ENCODE data around the gene PACSIN2.
"Not testable (repeated sequence)": the region's sequence is repeated elsewhere in the genome, so short reads cannot be mapped to it uniquely, and the experiment has no call there.

PACSIN2 gene

DNA sequence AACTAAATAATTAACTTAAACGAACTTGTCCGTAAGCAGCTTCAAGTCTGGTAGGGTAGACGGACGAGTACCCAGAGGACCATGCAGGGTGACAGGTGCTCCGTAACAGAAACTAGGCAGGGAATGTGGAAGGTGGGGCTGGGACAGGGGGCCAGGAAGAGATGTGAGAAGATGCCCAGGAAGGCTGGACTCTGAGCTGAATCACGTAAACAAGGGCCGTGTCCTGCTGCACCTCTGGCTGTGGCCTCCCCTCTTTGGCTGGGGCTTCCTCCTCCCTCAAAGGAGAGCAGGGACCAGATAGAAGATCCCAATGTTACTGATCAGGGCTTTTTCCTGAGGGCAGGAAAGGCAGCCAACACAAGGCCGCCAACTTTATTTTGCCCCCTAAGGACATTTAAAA is 47.9 kb downstream of the PACSIN2 start:
- no peak for DNase-seq (ENCODE audit: low read depth in 2 of 2)

DNA sequence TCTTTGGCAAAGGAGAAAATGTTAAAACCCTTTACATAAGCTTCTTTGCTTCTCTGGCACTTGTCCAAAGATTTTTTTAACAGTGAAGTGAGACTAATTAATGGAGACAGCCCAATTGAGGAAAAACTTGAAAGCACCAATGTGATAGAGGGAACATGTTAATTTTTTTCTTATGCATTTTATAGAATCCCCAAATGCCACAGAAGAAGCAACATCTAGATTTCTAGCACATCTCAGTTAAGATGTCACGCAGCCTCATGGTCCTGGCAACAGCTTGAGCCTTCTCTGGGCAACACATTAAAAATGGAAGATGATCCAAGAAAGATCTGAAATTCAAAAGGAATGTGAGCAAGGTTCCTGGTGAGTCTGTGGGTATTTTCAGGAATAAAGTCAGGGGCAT is 48.5 kb downstream of the PACSIN2 start:
- DNase-seq (ENCODE audit: low read depth in 2 of 2): no peak

DNA sequence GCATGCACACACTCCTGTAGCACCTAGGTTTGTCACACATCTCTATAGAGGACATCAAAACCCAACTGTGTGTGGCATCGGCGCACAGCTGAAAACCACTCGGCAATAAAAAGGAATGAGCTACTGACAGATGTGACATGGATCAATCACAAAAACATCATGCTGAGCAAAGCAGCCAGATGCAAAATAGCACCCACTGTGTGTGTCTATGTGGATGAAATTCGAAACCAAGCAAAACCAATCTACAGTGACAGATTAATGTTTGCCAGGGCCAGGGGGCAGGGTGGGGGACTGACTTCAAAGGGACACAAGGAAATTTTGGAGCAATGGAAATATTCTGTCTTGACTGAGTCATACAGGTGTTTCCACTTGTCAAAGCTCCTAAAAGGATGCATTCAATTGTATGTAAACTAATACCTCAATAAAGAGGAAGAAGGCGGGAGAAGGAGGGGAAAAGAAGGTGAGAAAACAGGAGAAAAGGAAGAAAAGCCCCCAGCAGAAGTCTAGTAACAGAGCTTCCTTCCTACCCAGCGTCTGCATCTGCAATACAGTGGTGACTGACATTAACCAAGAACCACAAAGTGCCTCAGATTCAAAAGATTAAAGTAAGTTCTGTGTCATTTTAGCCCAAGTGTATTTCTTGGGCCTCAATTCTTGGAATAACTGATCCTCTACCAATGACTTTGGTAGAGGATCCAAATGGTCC is 49.8 kb downstream of the PACSIN2 start:
- DNase-seq (ENCODE audit: low read depth in 2 of 2): no peak

DNA sequence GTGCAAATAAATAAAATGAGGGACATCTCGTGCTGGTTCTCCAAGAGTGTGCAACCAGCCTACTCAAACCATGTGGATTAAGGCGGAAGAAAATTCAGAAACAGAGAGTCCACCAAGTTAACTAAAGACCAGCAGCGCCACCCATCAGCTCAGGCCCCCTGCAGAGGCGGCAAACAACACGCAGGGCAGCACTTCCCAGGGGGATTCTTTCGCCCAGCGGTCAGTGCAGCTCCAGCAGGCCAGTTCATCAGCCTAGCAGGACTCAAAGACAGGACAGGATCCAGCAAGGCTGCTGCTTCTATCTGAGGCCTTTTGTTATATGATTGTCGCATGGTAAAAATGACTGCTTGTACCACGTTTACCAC is 51.7 kb downstream of the PACSIN2 start:
- DNase-seq (ENCODE audit: low read depth in 2 of 2): no peak

DNA sequence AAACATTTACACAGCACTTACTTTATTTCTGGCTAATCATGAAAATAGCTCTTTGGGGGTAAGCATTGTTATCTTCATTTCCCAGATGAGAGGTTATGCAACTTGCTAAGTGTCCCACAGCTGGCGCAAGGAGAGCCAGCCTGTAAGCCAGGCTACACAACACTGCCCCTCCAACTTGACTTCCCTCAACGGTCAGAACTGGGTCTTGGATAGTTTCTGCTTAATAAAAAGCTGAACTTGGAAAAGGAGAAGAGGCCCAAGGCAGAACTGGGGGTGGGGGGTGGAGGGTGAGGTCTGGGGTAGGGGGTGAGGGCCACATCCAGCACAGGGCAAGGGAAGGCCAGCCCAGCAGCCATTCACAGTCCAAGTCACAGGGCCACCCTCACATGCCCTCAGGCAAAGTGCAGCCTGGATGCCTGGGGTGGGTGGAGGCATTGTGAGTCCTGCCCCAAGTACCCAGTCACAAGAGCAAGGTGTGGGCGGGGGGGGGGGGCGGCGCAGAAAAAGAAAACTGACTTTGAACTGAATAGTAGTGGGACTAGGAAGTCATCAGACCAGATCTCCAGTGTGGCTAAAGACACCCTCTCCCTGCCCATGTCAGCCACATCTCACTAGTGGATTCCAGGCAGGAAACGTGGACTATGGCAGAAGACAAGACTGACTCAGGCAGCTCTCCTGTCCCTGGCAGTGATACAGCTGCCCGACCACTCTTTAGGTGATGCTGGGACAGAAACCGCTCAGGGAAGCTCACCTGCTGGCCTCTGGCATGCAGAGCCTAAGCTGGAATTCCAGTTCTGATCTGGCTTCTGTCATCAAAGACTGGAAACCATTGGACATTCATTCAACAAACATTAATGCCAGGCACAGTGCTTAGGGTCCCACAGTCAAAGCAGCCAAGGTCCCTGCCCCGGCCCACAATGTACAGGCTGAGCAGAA is 52.4 kb downstream of the PACSIN2 start:
- no peak for DNase-seq (ENCODE audit: low read depth in 2 of 2)

DNA sequence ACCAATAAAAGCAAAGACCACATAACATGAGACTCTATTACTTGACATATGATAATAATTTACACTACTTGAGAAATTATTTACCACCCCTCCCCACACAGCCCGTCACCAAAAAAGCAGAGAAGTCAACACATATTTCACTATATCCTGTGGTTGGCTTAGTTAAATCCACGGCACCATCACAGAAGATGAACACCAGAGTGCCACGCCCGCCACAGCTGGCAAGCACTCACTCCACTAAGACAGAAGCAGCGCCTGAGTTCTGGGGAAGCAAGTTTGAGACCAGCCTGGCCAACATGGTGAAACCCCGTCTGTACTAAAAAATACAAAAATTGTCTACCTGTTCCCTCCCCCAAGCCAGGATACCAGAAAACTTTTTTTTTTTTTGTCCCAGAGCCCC is 53.1 kb downstream of the PACSIN2 start:
- DNase-seq (ENCODE audit: low read depth in 2 of 2): no peak

DNA sequence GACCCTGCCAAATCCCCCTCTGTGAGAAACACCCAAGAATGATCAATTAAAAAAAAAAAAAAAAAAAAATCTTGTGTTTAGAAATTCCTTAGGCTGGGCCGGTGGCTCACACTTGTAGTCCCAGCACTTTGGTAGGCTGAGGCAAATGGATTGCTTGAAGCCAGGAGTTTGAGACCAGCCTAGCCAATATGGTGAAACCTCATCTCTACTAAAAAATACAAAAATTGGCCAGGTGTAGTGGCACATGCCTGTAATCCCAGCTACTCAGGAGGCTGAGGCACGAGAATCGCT is 53.6 kb downstream of the PACSIN2 start:
- not testable (repeated sequence) for DNase-seq (ENCODE audit: low read depth in 2 of 2)

DNA sequence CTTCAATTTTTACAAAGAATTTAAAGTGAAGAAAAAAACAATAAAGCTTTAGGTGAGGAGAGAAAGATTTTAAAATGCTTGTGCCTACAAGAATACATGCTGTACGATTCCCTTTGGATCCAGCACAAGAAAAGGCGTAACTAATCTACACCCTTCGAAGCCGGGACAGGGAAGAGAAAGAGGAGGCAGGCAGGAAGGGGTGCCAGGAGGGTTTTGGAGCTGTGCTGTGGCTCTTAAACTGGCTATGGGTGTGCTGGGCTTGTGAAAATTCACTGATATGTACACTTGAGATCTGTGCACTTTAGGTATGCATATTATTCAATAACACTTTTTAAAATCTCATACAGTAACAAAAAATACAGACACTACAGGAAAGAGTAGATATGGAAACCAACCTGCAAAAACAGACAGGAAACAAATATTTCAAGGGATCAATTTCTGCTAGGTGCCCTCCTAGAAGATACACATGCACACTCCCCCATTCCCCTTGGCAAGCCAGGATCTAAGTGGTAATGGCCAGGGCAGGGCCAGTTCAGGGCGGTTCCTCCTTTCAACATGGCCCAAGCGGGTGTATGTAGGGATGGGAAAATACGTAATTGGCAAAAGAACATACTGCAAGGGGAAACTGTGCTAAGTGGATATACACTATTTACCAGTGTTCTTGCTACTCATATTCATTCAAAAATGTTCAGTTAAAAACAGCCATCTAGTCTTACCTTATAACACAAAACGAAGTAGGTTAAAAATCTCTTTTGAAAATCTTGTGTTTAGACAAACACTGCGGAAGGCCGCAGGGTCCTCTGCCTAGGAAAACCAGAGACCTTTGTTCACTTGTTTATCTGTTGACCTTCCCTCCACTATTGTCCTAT is 54.2 kb downstream of the PACSIN2 start:
- DNase-seq (ENCODE audit: low read depth in 2 of 2): no peak

DNA sequence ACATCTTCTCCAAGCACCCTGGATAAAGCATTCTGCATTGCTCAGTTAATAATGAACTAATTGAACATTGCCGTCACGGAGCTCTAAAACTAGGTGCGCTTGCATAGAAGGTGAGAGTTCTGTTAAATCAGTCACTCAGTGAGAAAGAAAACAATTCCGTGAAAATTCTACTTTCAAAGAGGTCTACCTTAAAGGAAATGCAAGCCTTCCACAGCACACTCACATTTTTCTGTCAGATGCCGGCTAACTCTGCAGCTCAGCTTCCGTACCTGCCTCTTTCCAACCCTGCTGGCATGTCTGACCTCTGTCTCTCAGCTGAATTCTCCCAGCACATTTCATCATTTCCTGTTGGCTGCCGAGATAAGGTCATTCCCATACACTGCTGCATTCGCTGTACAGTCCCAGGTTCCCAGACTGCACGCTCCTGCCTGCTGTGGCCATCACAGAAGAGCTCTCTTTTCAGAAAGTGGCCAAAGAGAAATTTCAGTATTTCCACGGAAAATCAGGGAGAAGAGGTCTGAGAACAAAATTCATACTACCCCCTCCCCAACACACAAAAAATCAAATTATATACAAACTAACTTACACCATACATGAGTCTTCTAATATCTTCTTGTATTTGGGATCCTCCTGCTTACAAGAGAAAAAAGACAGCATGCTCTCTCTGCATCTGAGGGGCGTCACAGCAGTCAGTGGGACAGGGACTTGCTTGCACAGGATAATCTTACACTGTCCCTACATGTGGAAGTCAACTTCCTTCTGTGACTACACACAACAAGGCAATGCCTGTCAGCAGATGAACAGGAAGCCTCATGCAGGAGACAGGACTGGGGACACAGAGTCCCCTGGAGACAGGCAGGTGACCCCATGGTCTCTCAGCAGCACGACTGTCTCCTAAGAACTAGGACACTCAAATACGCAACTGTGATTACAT is 55.1 kb downstream of the PACSIN2 start:
- DNase-seq (ENCODE audit: low read depth in 2 of 2): no peak

DNA sequence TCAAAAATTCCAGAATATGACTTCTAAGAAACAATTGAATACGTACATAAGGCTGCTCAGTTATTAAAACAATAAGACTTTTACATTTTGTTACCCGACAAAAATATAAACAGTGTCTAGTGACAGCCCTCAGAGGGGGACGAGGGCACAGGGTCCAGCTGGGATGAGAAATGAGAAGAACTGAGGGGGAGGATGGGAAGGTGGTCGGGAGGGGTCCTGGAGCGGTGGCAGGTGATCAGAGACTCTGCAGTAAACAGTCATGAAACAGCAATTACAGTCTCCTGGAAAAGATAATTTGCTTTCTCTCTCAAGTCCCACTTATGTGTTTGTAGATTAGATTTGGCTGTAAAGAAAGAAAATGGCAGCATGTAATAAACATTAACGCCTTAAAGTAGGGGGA is 56.0 kb downstream of the PACSIN2 start:
- DNase-seq (ENCODE audit: low read depth in 2 of 2): no peak

DNA sequence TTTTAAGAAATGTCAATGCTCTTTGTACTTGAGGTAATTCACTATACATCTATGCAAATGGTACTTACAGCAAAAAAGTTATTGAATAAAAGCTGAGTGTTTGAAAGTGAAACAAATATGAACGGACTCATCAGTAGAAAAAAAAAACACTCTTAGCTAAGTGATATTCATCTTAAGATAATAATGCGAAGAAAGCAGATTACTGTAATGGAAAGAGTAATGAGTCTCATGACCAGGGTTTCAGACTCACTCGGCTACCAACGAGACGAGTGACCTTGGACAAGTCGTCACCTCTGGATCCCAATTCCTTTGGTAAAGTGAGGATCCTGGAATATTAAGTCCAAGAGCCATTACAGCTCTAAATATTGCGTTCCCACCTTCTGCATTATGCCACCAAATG is 57.0 kb downstream of the PACSIN2 start:
- DNase-seq (ENCODE audit: low read depth in 2 of 2): no peak

DNA sequence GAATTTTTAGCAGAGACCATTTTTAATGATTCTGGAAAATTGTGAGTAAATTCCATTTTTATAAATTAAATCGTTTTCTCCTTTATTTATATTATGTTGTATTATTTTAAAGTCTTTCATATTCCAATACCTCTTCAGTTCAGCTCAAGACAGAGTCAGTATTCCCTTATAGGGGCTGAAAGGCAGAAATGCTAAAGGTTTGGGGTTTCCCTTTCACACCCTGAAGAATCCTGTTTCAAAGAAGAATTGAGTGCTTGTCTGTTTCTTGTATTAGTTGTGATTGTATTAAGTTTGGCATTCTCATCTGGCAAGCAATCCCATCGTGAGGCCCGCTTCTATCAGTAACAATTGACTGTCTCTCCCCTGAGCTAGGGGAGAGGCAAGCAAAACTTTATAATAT is 57.4 kb downstream of the PACSIN2 start:
- DNase-seq (ENCODE audit: low read depth in 2 of 2): no peak

DNA sequence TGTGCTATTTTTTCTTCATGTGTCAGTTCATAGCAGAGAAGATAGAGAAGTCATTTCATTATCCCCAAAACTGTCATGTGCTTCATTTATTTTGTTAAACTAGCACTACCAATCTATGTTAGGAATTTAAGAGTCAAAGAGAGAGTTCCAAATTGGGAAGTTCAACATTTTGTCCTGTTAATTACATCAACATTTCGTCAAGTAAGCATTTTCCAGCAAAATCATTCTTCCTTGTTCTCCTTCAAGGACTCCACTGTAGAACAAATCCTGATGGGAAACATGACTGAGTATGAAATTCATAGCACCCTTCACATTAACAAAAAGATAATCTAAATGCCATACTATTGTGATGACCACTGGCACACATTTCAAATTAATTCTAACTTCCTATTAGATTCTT is 59.1 kb downstream of the PACSIN2 start:
- no peak for DNase-seq (ENCODE audit: low read depth in 2 of 2)

DNA sequence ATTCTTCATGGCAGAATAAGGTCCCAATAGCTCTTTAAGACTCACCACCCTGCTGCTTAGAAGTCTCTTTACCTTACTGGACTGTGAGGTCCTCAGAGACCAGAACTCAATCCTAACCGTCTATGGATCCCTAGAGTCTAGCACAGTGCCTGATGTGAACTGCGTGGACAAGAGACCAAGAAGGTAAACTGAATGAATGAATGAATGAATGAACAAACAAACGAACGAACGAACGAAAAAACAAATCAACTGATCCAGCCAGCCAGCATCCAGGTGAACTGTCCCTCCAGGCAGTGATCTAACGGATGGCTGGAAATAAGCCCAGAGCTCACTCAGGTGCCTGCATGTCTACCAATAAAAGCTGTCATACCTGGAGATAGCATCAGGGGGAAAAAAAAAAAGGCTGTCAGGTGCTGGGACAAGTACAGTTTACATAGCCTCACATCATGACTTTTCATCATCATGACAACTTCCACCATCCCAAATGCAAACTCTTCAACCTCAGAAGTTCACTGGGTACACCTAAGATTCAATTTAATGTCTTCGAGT is 59.8 kb downstream of the PACSIN2 start:
- no peak for DNase-seq (ENCODE audit: low read depth in 2 of 2)

DNA sequence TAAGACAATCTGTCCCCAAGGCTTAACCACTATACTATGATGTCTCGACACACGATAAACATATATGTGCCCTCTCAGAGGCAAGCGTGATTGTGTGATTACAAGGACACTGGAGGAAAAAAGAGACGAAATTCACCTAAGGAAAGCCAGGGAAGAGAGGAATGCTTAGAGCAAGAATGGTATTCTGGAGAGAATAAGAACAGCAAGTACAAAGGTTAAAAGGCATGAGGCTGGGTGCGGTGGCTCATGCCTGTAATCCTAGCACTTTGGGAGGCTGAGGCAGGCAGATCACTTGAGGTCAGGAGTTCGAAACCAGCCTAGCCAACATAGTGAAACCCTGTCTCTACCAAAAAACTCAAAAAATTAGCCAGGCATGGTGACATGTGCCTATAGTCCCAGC is 61.2 kb downstream of the PACSIN2 start:
- DNase-seq (ENCODE audit: low read depth in 2 of 2): not testable (repeated sequence)

DNA sequence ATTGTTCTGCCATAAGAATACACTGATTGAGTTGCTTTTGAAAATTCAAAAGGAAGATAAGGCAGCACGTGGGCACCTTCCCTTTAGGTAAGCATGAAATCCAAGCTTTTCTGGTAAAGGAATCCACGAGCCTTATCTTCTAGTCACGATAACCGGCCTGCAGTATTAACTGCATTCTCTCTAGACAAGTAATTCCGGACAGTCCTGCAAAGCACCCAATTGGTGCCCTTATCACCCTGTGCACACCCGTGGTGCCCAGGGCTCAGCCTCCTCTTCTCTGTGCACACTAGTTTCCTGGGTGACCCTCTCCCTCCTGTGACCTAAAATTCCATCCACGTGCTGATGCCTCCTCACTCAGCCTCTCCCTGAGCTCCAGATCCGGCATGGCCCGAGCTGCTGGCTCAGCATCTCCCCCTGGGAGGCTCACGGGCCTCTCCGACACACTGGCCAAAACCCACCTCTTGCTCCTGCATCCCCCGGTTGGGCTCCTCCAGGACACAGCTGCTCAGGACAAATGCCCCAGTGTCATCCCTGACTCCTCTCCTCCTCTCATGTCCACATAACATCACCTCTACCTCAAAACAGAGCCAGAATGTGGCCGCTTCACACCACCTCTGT is 63.7 kb downstream of the PACSIN2 start:
- DNase-seq (ENCODE audit: low read depth in 2 of 2): no peak

DNA sequence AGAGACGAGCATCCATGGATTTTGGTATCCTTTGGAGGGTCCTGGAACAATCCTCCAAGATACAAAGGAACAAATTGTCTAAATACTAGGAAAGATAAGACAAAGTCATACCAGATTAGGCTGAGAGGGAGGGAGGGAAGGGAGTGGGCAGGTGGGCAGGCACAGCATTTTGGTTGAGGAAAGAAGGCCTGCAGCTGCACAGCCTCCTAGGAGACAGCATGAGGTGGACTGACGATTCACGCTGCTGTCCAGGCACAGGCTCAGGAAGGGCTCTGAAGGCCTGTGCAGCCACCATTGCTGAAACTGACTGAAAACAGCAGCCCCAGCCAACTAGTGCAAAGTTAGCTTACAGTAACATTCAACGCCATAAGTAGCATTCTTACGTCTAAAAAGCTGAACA is 64.7 kb downstream of the PACSIN2 start:
- DNase-seq (ENCODE audit: low read depth in 2 of 2): no peak

DNA sequence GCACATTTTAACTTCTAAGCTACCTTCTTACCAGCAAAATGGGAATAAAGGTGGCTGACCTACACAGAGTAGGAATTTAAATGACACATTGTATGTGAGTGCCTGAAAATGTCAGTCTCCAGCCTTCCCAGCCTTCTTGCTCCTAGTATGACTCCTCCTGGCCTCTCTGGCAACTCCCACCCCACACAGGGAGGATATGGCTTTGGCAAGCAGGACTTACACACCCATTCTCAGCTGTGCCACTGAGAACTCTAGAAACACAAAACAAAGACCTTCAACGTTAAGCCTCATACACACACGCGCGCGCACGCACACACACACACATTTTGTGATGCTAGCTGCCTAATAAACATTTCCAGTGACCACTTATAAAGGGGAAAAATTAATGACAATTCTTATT is 65.8 kb downstream of the PACSIN2 start:
- DNase-seq (ENCODE audit: low read depth in 2 of 2): no peak

DNA sequence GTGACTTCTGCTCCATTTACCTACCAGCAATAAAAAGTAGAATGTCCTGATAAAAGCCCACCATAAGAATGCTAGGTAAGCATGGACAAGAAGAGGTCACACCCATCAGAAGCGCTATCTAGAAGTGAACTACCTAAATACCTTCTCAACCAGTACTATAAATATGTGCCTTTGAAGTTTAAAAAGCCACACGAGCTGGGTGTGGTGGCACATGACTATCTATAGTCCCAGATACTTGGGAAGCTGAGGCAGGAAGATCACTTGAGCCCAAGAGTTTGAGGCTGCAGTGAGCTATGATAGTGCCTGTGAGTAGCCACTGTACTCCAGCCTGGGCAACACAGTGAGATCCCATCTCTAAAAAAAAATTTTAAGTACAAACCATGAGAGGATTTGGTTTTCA is 66.7 kb downstream of the PACSIN2 start:
- DNase-seq (ENCODE audit: low read depth in 2 of 2): no peak

DNA sequence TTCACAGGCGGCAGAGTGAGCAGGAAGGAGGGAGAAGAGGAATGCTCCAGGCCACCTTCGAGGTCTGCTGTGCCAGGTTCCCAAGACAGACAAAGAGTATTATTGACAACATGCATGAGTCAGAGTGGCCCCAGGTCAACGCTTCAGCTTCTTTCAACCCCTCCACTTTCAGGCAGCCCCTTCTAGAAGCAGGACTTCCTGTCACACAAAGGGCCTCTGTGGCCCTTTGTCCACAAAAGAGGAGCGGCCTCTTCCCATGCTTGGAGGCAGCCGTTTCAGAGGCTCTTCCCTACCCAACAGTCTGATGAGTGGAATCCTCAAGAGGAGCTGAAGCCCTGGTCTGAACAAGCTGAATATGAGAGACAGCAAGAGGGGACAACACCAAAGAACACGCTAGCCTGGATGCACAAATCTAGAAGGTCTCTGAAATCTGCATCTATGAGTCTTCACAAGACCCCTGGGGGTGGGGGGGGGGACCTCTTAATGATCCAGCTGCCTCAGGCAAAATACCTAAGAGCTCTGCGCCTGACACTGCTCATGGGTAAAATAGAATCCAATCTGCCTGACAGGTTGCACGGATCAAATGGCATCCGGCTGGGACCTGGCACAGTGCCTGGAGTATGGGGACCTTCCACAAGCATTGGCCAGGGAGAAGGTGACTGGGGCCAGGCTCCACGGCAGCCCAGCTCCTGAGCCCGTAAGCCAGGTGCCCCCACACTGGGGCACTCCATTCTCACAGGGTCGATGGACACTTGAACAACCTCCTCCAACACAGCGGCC is 67.5 kb downstream of the PACSIN2 start:
- no peak for DNase-seq (ENCODE audit: low read depth in 2 of 2)
